HCT116 (cell line): ENCODE measurements around the gene SCN8A. TPM values are rescaled to one million over a fixed set of nuclear protein-coding genes. Genes with fewer than 3 reads are reported as not detected.

ENCODE experiments used
- ATAC-seq: fragments of 200-7000 bp; cut with Tn5 transposase; 2 replicates; pipeline ENCODE4 v1.9.1; 2020; ENCODE audit warnings: mild to moderate bottlenecking, moderate library complexity
- BruUV-seq: library from RNA; stranded (reverse); fragments of 400-500 nt; replicated peaks from 2 replicates; lab custom pipeline; 2021; lab: Mats Ljungman, UMichigan
- CTCF ChIA-PET: fragments of 300-600 bp; sonication (Branson Sonifier 250); formaldehyde crosslinking; loops from one replicate; lab custom pipeline; 2021; ENCODE audit warnings: antibody characterized with exemption; lab: Charles Lee
- POLR2A ChIA-PET: fragments of 300-600, 350-600 bp; sonication (Branson Sonifier 250); formaldehyde crosslinking; loops from one replicate; lab custom pipeline; 2021; ENCODE audit warnings: antibody characterized with exemption; lab: Charles Lee
- RAD21 ChIA-PET, 2 experiments: fragments of 300-600 bp; sonication (Branson Sonifier 250); formaldehyde crosslinking; loops; one replicate each; lab custom pipeline; 2023; ENCODE audit warnings: low total read pairs in 2 of 2; ENCODE audit not compliant: uncharacterized antibody in 2 of 2, unreplicated experiment in 2 of 2, low non-redundant PET in 1 of 2; lab: Charles Lee
- DNase-seq: peaks from one replicate; pipeline ENCODE4 v3.0.0-alpha.2; 2010; ENCODE audit warnings: low read depth, low spot score
- H2AFZ ChIP-seq: fragments of 200-600 bp; shearing (Covaris generic), sonication (generic); 2 replicates; pipeline ENCODE4 v1.6.1; 2017; ENCODE audit warnings: low read depth, mixed run types, mixed read lengths, antibody characterized with exemption, low read length; ENCODE audit not compliant: poor library complexity, severe bottlenecking
- H3K27ac ChIP-seq: 2 replicates; pipeline ENCODE4 v1.5.1; 2012; ENCODE audit warnings: low read depth, low read length
- H3K27me3 ChIP-seq: fragments of 200-600 bp; sonication (generic); 2 replicates; pipeline ENCODE4 v1.6.1; 2016; ENCODE audit warnings: mixed run types, low read length, mixed read lengths; ENCODE audit not compliant: insufficient read depth
- H3K36me3 ChIP-seq, 2 experiments: fragments of 200-500 bp in 1 of 2; fragments of 200-600 bp in 1 of 2; sonication (Bioruptor generic) in 1 of 2; sonication (generic) in 1 of 2; 2 replicates each; pipeline versions ENCODE4 v1.5.1 to v1.6.1; 2014 to 2016; ENCODE audit warnings: low read length in 2 of 2, inconsistent platforms in 1 of 2, mixed read lengths in 1 of 2, mixed run types in 1 of 2; ENCODE audit not compliant: insufficient read depth in 2 of 2, control insufficient read depth in 1 of 2
- H3K4me1 ChIP-seq, 2 experiments: fragments of 200-600 bp in 1 of 2; sonication (generic) in 1 of 2; 2 replicates each; pipeline versions ENCODE4 v1.5.1 to v1.6.1; 2012 to 2017; ENCODE audit warnings: low read length in 2 of 2, inconsistent platforms in 1 of 2, mild to moderate bottlenecking in 1 of 2, mixed read lengths in 1 of 2, mixed run types in 1 of 2, moderate library complexity in 1 of 2; ENCODE audit not compliant: insufficient read depth in 2 of 2, control insufficient read depth in 1 of 2
- H3K4me2 ChIP-seq: fragments of 200-600 bp; sonication (generic); 2 replicates; pipeline ENCODE4 v1.6.1; 2017; ENCODE audit warnings: mixed run types, low read length, mixed read lengths
- H3K4me3 ChIP-seq, 2 experiments: fragments of 200-600 bp in 1 of 2; sonication (generic) in 1 of 2; replicated peaks in 1 of 2; 2 replicates each; pipeline ENCODE4 v1.5.1; 2011 to 2016; ENCODE audit warnings: low read length in 2 of 2, control low read depth in 1 of 2, low read depth in 1 of 2, mild to moderate bottlenecking in 1 of 2, mixed read lengths in 1 of 2, mixed run types in 1 of 2
- H3K79me2 ChIP-seq: fragments of 200-600 bp; sonication (generic); 2 replicates; pipeline ENCODE4 v1.6.1; 2017; ENCODE audit warnings: mild to moderate bottlenecking, mixed run types, low read length, moderate library complexity, mixed read lengths; ENCODE audit not compliant: insufficient read depth
- H3K9ac ChIP-seq: fragments of 200-600 bp; sonication (generic); 2 replicates; pipeline ENCODE4 v1.6.1; 2016; ENCODE audit warnings: low read length, mixed read lengths
- H3K9me2 ChIP-seq: fragments of 200-600 bp; sonication (generic), shearing (Covaris generic); 2 replicates; pipeline ENCODE4 v1.6.1; 2017; ENCODE audit warnings: mixed run types, mild to moderate bottlenecking, moderate library complexity; ENCODE audit not compliant: insufficient read depth
- H3K9me3 ChIP-seq, 2 experiments: fragments of 200-500 bp in 1 of 2; fragments of 200-600 bp in 1 of 2; sonication (Bioruptor generic) in 1 of 2; sonication (generic) in 1 of 2; 2 replicates each; pipeline ENCODE4 v1.6.1; 2014 to 2017; ENCODE audit warnings: low read length in 2 of 2, mixed read lengths in 2 of 2, inconsistent platforms in 1 of 2, low read depth in 1 of 2, mild to moderate bottlenecking in 1 of 2, mixed run types in 1 of 2, moderate library complexity in 1 of 2; ENCODE audit not compliant: control insufficient read depth in 1 of 2, insufficient read depth in 1 of 2
- H4K20me1 ChIP-seq: fragments of 200-600 bp; sonication (generic), shearing (Covaris generic); 2 replicates; pipeline ENCODE4 v1.6.1; 2017; ENCODE audit warnings: mixed run types, mild to moderate bottlenecking, moderate library complexity; ENCODE audit not compliant: insufficient read depth
- EGR1 ChIP-seq: IDR thresholded peaks from 2 replicates; pipeline ENCODE4 v1.6.1; 2012; ENCODE audit warnings: low read depth
- ELF1 ChIP-seq: IDR thresholded peaks from 2 replicates; pipeline ENCODE4 v1.6.1; 2012; ENCODE audit warnings: low read depth, borderline replicate concordance
- EZH2 ChIP-seq: fragments of 200-600 bp; sonication (generic); IDR thresholded peaks from 2 replicates; pipeline ENCODE4 v1.6.1; 2017; ENCODE audit warnings: antibody characterized with exemption, mixed run types
- EZH2phosphoT487 ChIP-seq: fragments of 200-600 bp; IDR thresholded peaks from 2 replicates; pipeline ENCODE4 v1.6.1; 2018; ENCODE audit warnings: antibody characterized with exemption, borderline replicate concordance
- JUND ChIP-seq: IDR thresholded peaks from 2 replicates; pipeline ENCODE4 v1.6.1; 2012
- POLR2A ChIP-seq: IDR thresholded peaks from 2 replicates; pipeline ENCODE4 v1.7.0; 2011; ENCODE audit warnings: borderline replicate concordance; ENCODE audit not compliant: insufficient read depth, insufficient read length; ENCODE audit errors: extremely low read depth
- REST ChIP-seq: IDR thresholded peaks from 2 replicates; pipeline ENCODE4 v1.6.1; 2012; ENCODE audit warnings: low read depth
- SIN3A ChIP-seq: IDR thresholded peaks from 2 replicates; pipeline ENCODE4 v1.6.1; 2012; ENCODE audit warnings: low read depth
- SRF ChIP-seq: IDR thresholded peaks from 2 replicates; pipeline ENCODE4 v1.6.1; 2012; ENCODE audit warnings: low read depth
- TCF7L2 ChIP-seq: IDR thresholded peaks from 2 replicates; pipeline ENCODE4 v1.7.0; 2011; ENCODE audit warnings: borderline replicate concordance, inconsistent platforms; ENCODE audit not compliant: insufficient read depth, insufficient read length; ENCODE audit errors: extremely low read depth
- intact Hi-C: fragments of 100-400 bp; cut with micrococcal nuclease; formaldehyde crosslinking; loops from 2 replicates; pipeline ENCODE4 v1.10.0; 2022
- total RNA-seq: library from RNA; stranded (reverse); gene quantifications from one replicate; pipeline ENCODE4 v1.2.1, GENCODE V29; 2021; ENCODE audit not compliant: unreplicated experiment

Gene SCN8A
- total RNA-seq, 1 experiment from 2014 or later, result 7.1 TPM

DNA sequence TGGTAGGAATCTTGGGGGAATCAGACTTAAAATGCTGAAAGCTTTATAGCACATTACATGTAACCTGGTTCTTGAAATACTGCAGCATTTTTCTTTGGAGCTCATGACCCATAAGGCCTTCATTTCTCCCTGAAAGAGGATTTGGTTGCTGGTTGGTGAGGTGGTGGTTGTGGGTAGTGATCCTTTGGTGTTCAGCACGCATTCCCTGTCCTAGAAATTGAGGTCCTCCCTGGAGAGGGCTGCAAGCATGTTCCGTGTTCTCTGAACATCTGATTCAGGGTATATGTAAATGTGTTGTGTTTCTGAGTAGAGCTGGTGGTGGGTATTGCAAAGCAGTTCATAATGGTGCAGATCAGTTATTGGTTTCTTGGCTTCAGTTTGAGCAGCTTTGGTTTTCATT, 2.0 kb downstream of the SCN8A start:
- ChIA-PET POLR2A (no interaction called here), RAD21 (no interaction called here)
- H3K27ac ChIP-seq, result no peak overlapping the region
- H3K9ac ChIP-seq, result no peak overlapping the region
- ATAC-seq, result no peak
- no peaks in the 10 kb centered on the region for H3K36me3 ChIP-seq
- intact Hi-C loops, result no loop called here
- no peak for DNase-seq
- no peaks in the 10 kb centered on the region for H3K9me2 ChIP-seq
- BruUV-seq, result no TSS peak
- H3K4me3 ChIP-seq, result no peak overlapping the region
- no peaks in the 10 kb centered on the region for H4K20me1 ChIP-seq
- no peaks in the 10 kb centered on the region for H3K9me3 ChIP-seq
- no peak overlapping the region for H3K4me2 ChIP-seq
- H3K79me2 ChIP-seq, result 0 out of 2 replicates have a peak, but pooled peaks cover 2% of the 10 kb centered on the region
- H3K27me3 ChIP-seq, result no peaks in the 10 kb centered on the region
- TF ChIP-seq EGR1, result no peak
- no peak for TF ChIP-seq ELF1
- no peak for TF ChIP-seq EZH2
- TF ChIP-seq SRF, result no peak
- TF ChIP-seq REST, result no peak
- no peak for TF ChIP-seq JUND
- no peak for TF ChIP-seq EZH2phosphoT487
- TF ChIP-seq SIN3A, result no peak
- no peak for TF ChIP-seq POLR2A
- no peak for TF ChIP-seq TCF7L2
- TF ChIP-seq, all 23 proteins: peak for 0
- peaks cover 5 to 13% of the 10 kb centered on the region in 2 experiments; a peak in 3 of 4 replicates for H3K4me1 ChIP-seq
- CTCF ChIA-PET, result no interaction called here
- no peak overlapping the region for H2AFZ ChIP-seq
